GM19468 (cell line): ENCODE measurements around the gene ARHGAP26.

Source experiments
- ATAC-seq: cut with Tn5 transposase; IDR thresholded peaks from one replicate; pipeline ENCODE4 v1.9.1; 2021; ENCODE audit warnings: mild to moderate bottlenecking, moderate library complexity, moderate number of reproducible peaks; ENCODE audit not compliant: unreplicated experiment; ENCODE audit errors: extremely low read depth

The ARHGAP26 gene

GRCh38 chr5:142886211-142886610 lies 116.0 kb downstream of the ARHGAP26 start:
- no peak for ATAC-seq

GRCh38 chr5:142886956-142887355 lies 116.8 kb downstream of the ARHGAP26 start:
- no peak for ATAC-seq

GRCh38 chr5:142888469-142889085 lies 118.4 kb downstream of the ARHGAP26 start:
- no peak for ATAC-seq

GRCh38 chr5:142892021-142892420 lies 121.8 kb downstream of the ARHGAP26 start:
- ATAC-seq: no peak

- ATAC-seq: no peak
Measured at GRCh38 chr5:142894315-142894714, 124.1 kb downstream of the ARHGAP26 start.

- ATAC-seq: no peak
Measured at GRCh38 chr5:142894749-142895148, 124.6 kb downstream of the ARHGAP26 start.

GRCh38 chr5:142896325-142897007 lies 126.3 kb downstream of the ARHGAP26 start:
- ATAC-seq: no peak

GRCh38 chr5:142897328-142897727 lies 127.2 kb downstream of the ARHGAP26 start:
- ATAC-seq: no peak

- ATAC-seq: no peak
Measured at GRCh38 chr5:142900927-142901326, 130.8 kb downstream of the ARHGAP26 start.

- ATAC-seq: no peak
Measured at GRCh38 chr5:142901476-142902185, 131.5 kb downstream of the ARHGAP26 start.

GRCh38 chr5:142902186-142902965 lies 132.2 kb downstream of the ARHGAP26 start:
- no peak for ATAC-seq

GRCh38 chr5:142904416-142904815 lies 134.2 kb downstream of the ARHGAP26 start:
- ATAC-seq: no peak

GRCh38 chr5:142905348-142905747 lies 135.2 kb downstream of the ARHGAP26 start:
- no peak for ATAC-seq

GRCh38 chr5:142906863-142907671 lies 136.9 kb downstream of the ARHGAP26 start:
- ATAC-seq: no peak

GRCh38 chr5:142908659-142909058 lies 138.5 kb downstream of the ARHGAP26 start:
- no peak for ATAC-seq

GRCh38 chr5:142910128-142910527 lies 140.0 kb downstream of the ARHGAP26 start:
- ATAC-seq: no peak

- ATAC-seq: no peak
Measured at GRCh38 chr5:142911170-142911569, 141.0 kb downstream of the ARHGAP26 start.

- no peak for ATAC-seq
Measured at GRCh38 chr5:142911775-142912174, 141.6 kb downstream of the ARHGAP26 start.

- no peak for ATAC-seq
Measured at GRCh38 chr5:142913728-142914338, 143.7 kb downstream of the ARHGAP26 start.
